H4 (cell line): ENCODE results near the gene ZBTB45. TPM values are rescaled to one million over a fixed set of nuclear protein-coding genes. Genes with fewer than 3 reads are reported as not detected.
A peak's percentile ranks its signal among the peaks of the same experiment; 100 is the strongest.

Experiments
- DNase-seq: peaks from one replicate; pipeline ENCODE4 v3.0.0-alpha.2; 2015; ENCODE audit warnings: low spot score
- total RNA-seq: library from RNA; depleted of rRNA; stranded (reverse); fragments of >200 nt; shearing (Covaris generic); gene quantifications from 2 replicates; pipeline ENCODE4 v1.2.3, GENCODE V29; 2014

The ZBTB45 gene
- total RNA-seq, 1 experiment from 2014 or later, result 4.6 TPM

- no peak for DNase-seq
Observed at GRCh38 chr19:58538257-58539168, 18.9 kb upstream of the ZBTB45 start.

GRCh38 chr19:58536852-58537798, 17.5 kb upstream of the ZBTB45 start:
- no peak for DNase-seq

- DNase-seq, result no peak
Observed at GRCh38 chr19:58535857-58536256, 16.2 kb upstream of the ZBTB45 start.

GRCh38 chr19:58531034-58531840, 11.6 kb upstream of the ZBTB45 start:
- no peak for DNase-seq

- no peak for DNase-seq
Observed at GRCh38 chr19:58529405-58529804, 9.8 kb upstream of the ZBTB45 start.

- no peak for DNase-seq
Observed at GRCh38 chr19:58522709-58523108, 3.1 kb upstream of the ZBTB45 start.

GRCh38 chr19:58521651-58522050, 2.0 kb upstream of the ZBTB45 start:
- no peak for DNase-seq

- no peak for DNase-seq
Observed at GRCh38 chr19:58520257-58520599, 618 bp upstream of the ZBTB45 start.

GRCh38 chr19:58519087-58519354, 589 bp downstream of the ZBTB45 start:
- DNase-seq, result peak; percentile 71

GRCh38 chr19:58518256-58519086, 1.1 kb downstream of the ZBTB45 start:
- no peak for DNase-seq

GRCh38 chr19:58516964-58517833, 2.4 kb downstream of the ZBTB45 start:
- no peak for DNase-seq

GRCh38 chr19:58516246-58516836, 3.3 kb downstream of the ZBTB45 start:
- no peak for DNase-seq

GRCh38 chr19:58515259-58515658, 4.4 kb downstream of the ZBTB45 start:
- DNase-seq, result no peak

GRCh38 chr19:58514564-58515022, 5.0 kb downstream of the ZBTB45 start:
- DNase-seq, result no peak

GRCh38 chr19:58513694-58514563, 5.7 kb downstream of the ZBTB45 start:
- no peak for DNase-seq

- no peak for DNase-seq
Observed at GRCh38 chr19:58513213-58513693, 6.4 kb downstream of the ZBTB45 start.

GRCh38 chr19:58511353-58512208, 8.0 kb downstream of the ZBTB45 start, which contains the start of gene SLC27A5:
SLC27A5 (minus strand) TSS chr19:58511992; CDS start chr19:58511955, 37 bp downstream.
- DNase-seq, result no peak
